ENCODE results near the gene CROCC2. TPM values are rescaled to one million over a fixed set of nuclear protein-coding genes. Genes with fewer than 3 reads are reported as not detected.

Gene CROCC2
- polyA plus RNA-seq, 1 experiment, result not detected

Other genes with a start within 250 kb of the CROCC2 start
- not detected in 2 replicates for gene AQP12B, start 223.5 kb upstream of the CROCC2 start, polyA plus RNA-seq (2011; rRNA removed)
- not detected in 2 replicates for gene AQP12A, start 214.5 kb upstream of the CROCC2 start, polyA plus RNA-seq (2011; rRNA removed)
- not detected in 2 replicates for gene KIF1A, start 86.1 kb upstream of the CROCC2 start, polyA plus RNA-seq (2011; rRNA removed)
- not detected in 2 replicates for gene AGXT, start 37.5 kb upstream of the CROCC2 start, polyA plus RNA-seq (2011; rRNA removed)
- gene MAB21L4, start 10.2 kb upstream of the CROCC2 start, polyA plus RNA-seq (2011; rRNA removed), result not detected in 2 replicates
- 1.6 and 2.4 TPM in 2 replicates for gene SNED1, start 92.3 kb downstream of the CROCC2 start, polyA plus RNA-seq (2011; rRNA removed)
- gene MTERF4, start 196.0 kb downstream of the CROCC2 start, polyA plus RNA-seq (2011; rRNA removed), result 30.9 and 35.1 TPM in 2 replicates
- gene PASK, start 243.1 kb downstream of the CROCC2 start, polyA plus RNA-seq (2011; rRNA removed), result 2.0 and 2.4 TPM in 2 replicates
- 73.9 and 99.0 TPM in 2 replicates for gene PPP1R7, start 244.1 kb downstream of the CROCC2 start, polyA plus RNA-seq (2011; rRNA removed)

Data from AG04450 (cell line).